ENCODE results near the gene ZC3H7A. TPM values are rescaled to one million over a fixed set of nuclear protein-coding genes. Genes with fewer than 3 reads are reported as not detected.

Gene ZC3H7A
- total and polyA plus RNA-seq, 9 of the 15 experiments (the other 6 are each of a cell fraction or from before 2014, with no cell fraction given): 19.8 to 49.1 (median 28.2) TPM

DNA sequence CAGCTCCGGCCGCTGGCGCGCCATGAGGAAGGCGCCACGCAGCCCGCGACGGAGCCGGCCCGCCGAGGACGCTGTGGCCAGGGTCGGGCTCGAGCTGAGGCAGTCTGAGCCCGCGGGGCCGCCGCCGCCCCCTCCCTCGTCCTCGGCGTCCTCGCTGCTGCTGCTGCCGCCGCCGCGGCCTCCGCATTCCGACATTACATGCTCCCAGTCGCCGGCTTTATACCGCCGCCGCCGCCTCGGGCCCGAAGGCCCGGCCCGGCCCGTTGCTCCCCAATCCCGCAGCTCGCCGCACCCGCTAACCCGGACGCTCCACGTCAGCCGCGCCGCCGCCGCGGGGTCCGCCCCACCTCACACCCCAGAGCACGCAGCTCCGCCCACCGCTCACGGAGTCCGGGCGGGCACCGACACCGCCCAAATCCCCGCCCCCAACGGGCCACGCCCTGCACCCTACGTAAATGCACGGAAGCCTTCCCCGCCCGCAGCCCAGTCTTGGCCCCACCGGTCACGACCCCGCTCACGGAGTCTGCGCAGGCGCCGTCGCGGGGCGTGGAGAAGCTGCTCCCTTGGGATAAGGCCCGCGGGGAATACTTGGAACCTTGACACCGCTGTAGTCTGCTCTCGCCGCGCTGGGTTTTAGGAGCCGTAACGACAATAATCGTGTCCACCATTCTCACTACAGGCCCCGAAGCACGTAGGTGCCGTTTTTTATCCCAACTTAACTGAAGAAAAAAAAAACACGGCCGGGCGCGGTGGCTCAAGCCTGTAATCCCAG lies 54.3 kb downstream of the ZC3H7A start, which contains the start of gene TXNDC11 (continued):
- TF ChIP-seq, protein P1, sequence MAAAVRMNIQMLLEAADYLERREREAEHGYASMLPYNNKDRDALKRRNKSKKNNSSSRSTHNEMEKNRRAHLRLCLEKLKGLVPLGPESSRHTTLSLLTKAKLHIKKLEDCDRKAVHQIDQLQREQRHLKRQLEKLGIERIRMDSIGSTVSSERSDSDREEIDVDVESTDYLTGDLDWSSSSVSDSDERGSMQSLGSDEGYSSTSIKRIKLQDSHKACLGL (CRISPR knock-in tag; IDR thresholded peaks at IDR 0.05; ENCODE audit: borderline replicate concordance, poor library complexity, severe bottlenecking): no peak
- TF ChIP-seq NELFE (IDR thresholded peaks at IDR 0.05; ENCODE audit: insufficient read depth, insufficient read length): no peak
- TF ChIP-seq TAF1 (IDR thresholded peaks at IDR 0.05; ENCODE audit: control insufficient read depth, extremely low read depth, insufficient read depth, low read length, severe bottlenecking): peak; percentile 65
- TF ChIP-seq, protein P2, sequence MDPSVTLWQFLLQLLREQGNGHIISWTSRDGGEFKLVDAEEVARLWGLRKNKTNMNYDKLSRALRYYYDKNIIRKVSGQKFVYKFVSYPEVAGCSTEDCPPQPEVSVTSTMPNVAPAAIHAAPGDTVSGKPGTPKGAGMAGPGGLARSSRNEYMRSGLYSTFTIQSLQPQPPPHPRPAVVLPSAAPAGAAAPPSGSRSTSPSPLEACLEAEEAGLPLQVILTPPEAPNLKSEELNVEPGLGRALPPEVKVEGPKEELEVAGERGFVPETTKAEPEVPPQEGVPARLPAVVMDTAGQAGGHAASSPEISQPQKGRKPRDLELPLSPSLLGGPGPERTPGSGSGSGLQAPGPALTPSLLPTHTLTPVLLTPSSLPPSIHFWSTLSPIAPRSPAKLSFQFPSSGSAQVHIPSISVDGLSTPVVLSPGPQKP (CRISPR knock-in tag; IDR thresholded peaks at IDR 0.05): no peak
- TF ChIP-seq, protein P3, sequence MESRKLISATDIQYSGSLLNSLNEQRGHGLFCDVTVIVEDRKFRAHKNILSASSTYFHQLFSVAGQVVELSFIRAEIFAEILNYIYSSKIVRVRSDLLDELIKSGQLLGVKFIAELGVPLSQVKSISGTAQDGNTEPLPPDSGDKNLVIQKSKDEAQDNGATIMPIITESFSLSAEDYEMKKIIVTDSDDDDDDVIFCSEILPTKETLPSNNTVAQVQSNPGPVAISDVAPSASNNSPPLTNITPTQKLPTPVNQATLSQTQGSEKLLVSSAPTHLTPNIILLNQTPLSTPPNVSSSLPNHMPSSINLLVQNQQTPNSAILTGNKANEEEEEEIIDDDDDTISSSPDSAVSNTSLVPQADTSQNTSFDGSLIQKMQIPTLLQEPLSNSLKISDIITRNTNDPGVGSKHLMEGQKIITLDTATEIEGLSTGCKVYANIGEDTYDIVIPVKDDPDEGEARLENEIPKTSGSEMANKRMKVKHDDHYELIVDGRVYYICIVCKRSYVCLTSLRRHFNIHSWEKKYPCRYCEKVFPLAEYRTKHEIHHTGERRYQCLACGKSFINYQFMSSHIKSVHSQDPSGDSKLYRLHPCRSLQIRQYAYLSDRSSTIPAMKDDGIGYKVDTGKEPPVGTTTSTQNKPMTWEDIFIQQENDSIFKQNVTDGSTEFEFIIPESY (CRISPR knock-in tag; IDR thresholded peaks at IDR 0.05): no peak
- TF ChIP-seq MEIS2 (IDR thresholded peaks at IDR 0.05; ENCODE audit: partially characterized antibody): peak; percentile 69
- no peak for TF ChIP-seq TCF7L2 (IDR thresholded peaks at IDR 0.05; ENCODE audit: low read depth, low read length)
- TF ChIP-seq PYGO2 (tag; IDR thresholded peaks at IDR 0.05): no peak
- TF ChIP-seq, protein P4, sequence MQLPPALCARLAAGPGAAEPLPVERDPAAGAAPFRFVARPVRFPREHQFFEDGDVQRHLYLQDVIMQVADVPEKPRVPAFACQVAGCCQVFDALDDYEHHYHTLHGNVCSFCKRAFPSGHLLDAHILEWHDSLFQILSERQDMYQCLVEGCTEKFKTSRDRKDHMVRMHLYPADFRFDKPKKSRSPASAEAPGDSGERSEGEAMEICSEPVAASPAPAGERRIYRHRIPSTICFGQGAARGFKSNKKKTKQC (CRISPR knock-in tag; IDR thresholded peaks at IDR 0.05): no peak; the same call in 1 of the 2 replicates
- TF ChIP-seq, protein P5, sequence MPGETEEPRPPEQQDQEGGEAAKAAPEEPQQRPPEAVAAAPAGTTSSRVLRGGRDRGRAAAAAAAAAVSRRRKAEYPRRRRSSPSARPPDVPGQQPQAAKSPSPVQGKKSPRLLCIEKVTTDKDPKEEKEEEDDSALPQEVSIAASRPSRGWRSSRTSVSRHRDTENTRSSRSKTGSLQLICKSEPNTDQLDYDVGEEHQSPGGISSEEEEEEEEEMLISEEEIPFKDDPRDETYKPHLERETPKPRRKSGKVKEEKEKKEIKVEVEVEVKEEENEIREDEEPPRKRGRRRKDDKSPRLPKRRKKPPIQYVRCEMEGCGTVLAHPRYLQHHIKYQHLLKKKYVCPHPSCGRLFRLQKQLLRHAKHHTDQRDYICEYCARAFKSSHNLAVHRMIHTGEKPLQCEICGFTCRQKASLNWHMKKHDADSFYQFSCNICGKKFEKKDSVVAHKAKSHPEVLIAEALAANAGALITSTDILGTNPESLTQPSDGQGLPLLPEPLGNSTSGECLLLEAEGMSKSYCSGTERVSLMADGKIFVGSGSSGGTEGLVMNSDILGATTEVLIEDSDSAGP (CRISPR knock-in tag; IDR thresholded peaks at IDR 0.05): no peak
- no peak for TF ChIP-seq CC2D1A (IDR thresholded peaks at IDR 0.05)
- TF ChIP-seq THRAP3 (IDR thresholded peaks at IDR 0.05; ENCODE audit: borderline replicate concordance): no peak
- TF ChIP-seq NCOA6 (IDR thresholded peaks at IDR 0.05): no peak
- peak; percentile 94 for TF ChIP-seq KLF1 (tag; IDR thresholded peaks at IDR 0.05)
- TF ChIP-seq HNRNPLL (IDR thresholded peaks at IDR 0.05; ENCODE audit: low read depth, low read length, poor library complexity, severe bottlenecking): peak; percentile 97
- peak; percentile 94 for TF ChIP-seq ZFX (CRISPR knock-in tag; IDR thresholded peaks at IDR 0.05)
- TF ChIP-seq HIVEP1 (CRISPR knock-in tag; IDR thresholded peaks at IDR 0.05): no peak
- no peak for TF ChIP-seq ESRRB (CRISPR knock-in tag; IDR thresholded peaks at IDR 0.05; ENCODE audit: borderline replicate concordance)
- no peak for TF ChIP-seq ZNF77 (CRISPR knock-in tag; IDR thresholded peaks at IDR 0.05)
- TF ChIP-seq ZNF197 (CRISPR knock-in tag; IDR thresholded peaks at IDR 0.05; ENCODE audit: low read depth): no peak
